Caco-2 (cell line): ENCODE data around the gene LRAT. TPM values are rescaled to one million over a fixed set of nuclear protein-coding genes. Genes with fewer than 3 reads are reported as not detected.

ENCODE experiments used
- BruUV-seq: library from RNA; stranded (reverse); fragments of 400-500 nt; replicated peaks from 2 replicates; lab custom pipeline; 2021; lab: Mats Ljungman, UMichigan
- CTCF ChIA-PET: fragments of 300-600 bp; sonication (Branson Sonifier 250); formaldehyde crosslinking; loops from one replicate; lab custom pipeline; 2022; ENCODE audit warnings: antibody characterized with exemption; lab: Charles Lee
- POLR2A ChIA-PET: fragments of 300-600 bp; sonication (Branson Sonifier 250); formaldehyde crosslinking; loops from one replicate; lab custom pipeline; 2022; ENCODE audit warnings: antibody characterized with exemption; lab: Charles Lee
- DNase-seq, 2 experiments: peaks; one replicate each; pipeline versions ENCODE4 v3.0.0 to v3.0.0-alpha.2; 2020 to 2022
- H3K27me3 ChIP-seq: replicated peaks from 2 replicates; pipeline ENCODE4 v1.6.0; 2011; ENCODE audit warnings: low read length; ENCODE audit not compliant: control insufficient read depth, insufficient read depth
- H3K36me3 ChIP-seq: 2 replicates; pipeline ENCODE4 v1.5.1; 2011; ENCODE audit warnings: low read length; ENCODE audit not compliant: control insufficient read depth, insufficient read depth
- H3K4me1 ChIP-seq: fragments of 250-450 bp; sonication (Bioruptor Pico); 2 replicates; pipeline ENCODE4 v1.5.1; 2020; ENCODE audit warnings: mild to moderate bottlenecking
- H3K4me3 ChIP-seq: 2 replicates; pipeline ENCODE4 v1.5.1; 2011; ENCODE audit warnings: low read depth, mild to moderate bottlenecking, control low read depth, low read length
- H3K9me3 ChIP-seq: fragments of 250-450 bp; sonication (Bioruptor Pico); 2 replicates; pipeline ENCODE4 v1.5.1; 2020; ENCODE audit warnings: mild to moderate bottlenecking, moderate library complexity
- H3K27ac Mint-ChIP-seq: one replicate; pipeline ENCODE4 v1.8.0; 2022; ENCODE audit warnings: mixed read lengths; ENCODE audit not compliant: unreplicated experiment
- H3K27me3 Mint-ChIP-seq: one replicate; pipeline ENCODE4 v1.8.0; 2022; ENCODE audit warnings: mixed read lengths; ENCODE audit not compliant: insufficient read depth, unreplicated experiment
- H3K36me3 Mint-ChIP-seq: one replicate; pipeline ENCODE4 v1.8.0; 2022; ENCODE audit warnings: mild to moderate bottlenecking, mixed read lengths; ENCODE audit not compliant: insufficient read depth, unreplicated experiment
- H3K4me1 Mint-ChIP-seq: one replicate; pipeline ENCODE4 v1.8.0; 2022; ENCODE audit warnings: low read depth, mixed read lengths; ENCODE audit not compliant: unreplicated experiment
- H3K4me3 Mint-ChIP-seq: one replicate; pipeline ENCODE4 v1.8.0; 2022; ENCODE audit warnings: mild to moderate bottlenecking, moderate library complexity, mixed read lengths; ENCODE audit not compliant: unreplicated experiment
- H3K9me3 Mint-ChIP-seq: one replicate; pipeline ENCODE4 v1.8.0; 2022; ENCODE audit warnings: mixed read lengths; ENCODE audit not compliant: unreplicated experiment
- CTCF ChIP-seq, 2 experiments: fragments of 200-600 bp in 1 of 2; IDR thresholded peaks; 1 replicate in 1 of 2; 2 replicates in 1 of 2; pipeline versions ENCODE4 v1.5.1 to v1.8.0; 2011 to 2022; ENCODE audit warnings: antibody characterized with exemption in 1 of 2, control low read depth in 1 of 2, inconsistent platforms in 1 of 2, low read depth in 1 of 2, low read length in 1 of 2, mild to moderate bottlenecking in 1 of 2, moderate library complexity in 1 of 2; ENCODE audit not compliant: insufficient read depth in 1 of 2, severe bottlenecking in 1 of 2, unreplicated experiment in 1 of 2
- intact Hi-C: fragments of 100-400 bp; cut with micrococcal nuclease; formaldehyde crosslinking; loops from one replicate; pipeline ENCODE4 v1.10.0; 2022; ENCODE audit not compliant: unreplicated experiment
- total RNA-seq: library from RNA; stranded (reverse); gene quantifications from 2 replicates; pipeline ENCODE4 v1.2.3, GENCODE V29; 2022

The LRAT gene
- total RNA-seq, 1 experiment from 2014 or later: 0.73 TPM

GRCh38 chr4:154744341-154744926 is 634 bp downstream of the LRAT start:
- ChIA-PET CTCF (interaction anchor here (1.0 to 1.3 kb wide), 2 partner anchors 34 to 57 kb away, joined by 4 to 5 read pairs; no protein-coding TSS in a partner anchor), POLR2A (interaction anchor here (0.6 kb wide), 1 partner anchor 196 kb away, joined by 4 read pairs; no protein-coding TSS in a partner anchor)
- no peak overlapping the region for H3K27ac Mint-ChIP-seq

GRCh38 chr4:154757713-154758112 is 13.9 kb downstream of the LRAT start:
- Mint-ChIP-seq H3K4me3 (no peak overlapping the region), H3K27ac (no peak overlapping the region), H3K27me3 (peaks cover 9% of the 10 kb centered on the region), H3K4me1 (no peaks in the 10 kb centered on the region), H3K9me3 (no peaks in the 10 kb centered on the region), H3K36me3 (no peaks in the 10 kb centered on the region)
- no peaks in the 10 kb centered on the region for H3K27me3 ChIP-seq
- ChIA-PET CTCF (no interaction called here), POLR2A (no interaction called here)
- H3K4me3 ChIP-seq: no peak overlapping the region
- no peak for TF ChIP-seq CTCF (IDR thresholded peaks at IDR 0.05; ENCODE audit: insufficient read depth in 1 of 2, low read depth in 1 of 2, low read length in 1 of 2, severe bottlenecking in 1 of 2, unreplicated experiment in 1 of 2)
- BruUV-seq: no TSS peak
- H3K4me1 ChIP-seq: no peaks in the 10 kb centered on the region
- DNase-seq: no peak
- no peaks in the 10 kb centered on the region for H3K36me3 ChIP-seq
- H3K9me3 ChIP-seq: no peaks in the 10 kb centered on the region
- intact Hi-C loops: no loop called here

More at GRCh38 chr4:154744341-154744926, 634 bp downstream of the LRAT start:
- peaks cover 10% of the 10 kb centered on the region for H3K27me3 Mint-ChIP-seq
- H3K9me3 ChIP-seq: no peaks in the 10 kb centered on the region
- H3K4me1 ChIP-seq: 0 out of 2 replicates have a peak, but pooled peaks cover 5% of the 10 kb centered on the region
- H3K4me3 ChIP-seq: peak overlapping the region; percentile 61; the same call in 1 of the 2 replicates
- intact Hi-C loops: no loop called here
- no peaks in the 10 kb centered on the region for H3K36me3 Mint-ChIP-seq
- peak in 1 of 2 experiments; percentile 15 for TF ChIP-seq CTCF (IDR thresholded peaks at IDR 0.05; ENCODE audit: insufficient read depth in 1 of 2, low read depth in 1 of 2, low read length in 1 of 2, severe bottlenecking in 1 of 2, unreplicated experiment in 1 of 2)
- H3K4me3 Mint-ChIP-seq: peak overlapping the region; percentile 95
- DNase-seq: no peak
- H3K36me3 ChIP-seq: no peaks in the 10 kb centered on the region
- no peaks in the 10 kb centered on the region for H3K9me3 Mint-ChIP-seq
- BruUV-seq: no TSS peak
- no peaks in the 10 kb centered on the region for H3K27me3 ChIP-seq
- H3K4me1 Mint-ChIP-seq: no peaks in the 10 kb centered on the region

- no peak for TF ChIP-seq CTCF (IDR thresholded peaks at IDR 0.05; ENCODE audit: insufficient read depth in 1 of 2, low read depth in 1 of 2, low read length in 1 of 2, severe bottlenecking in 1 of 2, unreplicated experiment in 1 of 2)
- H3K27me3 ChIP-seq: no peaks in the 10 kb centered on the region
- Mint-ChIP-seq H3K27me3 (peaks cover 5% of the 10 kb centered on the region), H3K36me3 (no peaks in the 10 kb centered on the region), H3K4me1 (no peaks in the 10 kb centered on the region), H3K4me3 (no peak overlapping the region), H3K9me3 (no peaks in the 10 kb centered on the region), H3K27ac (no peak overlapping the region)
- H3K9me3 ChIP-seq: no peaks in the 10 kb centered on the region
- H3K36me3 ChIP-seq: no peaks in the 10 kb centered on the region
- H3K4me1 ChIP-seq: no peaks in the 10 kb centered on the region
- intact Hi-C loops: no loop called here
- POLR2A ChIA-PET: no interaction called here
- CTCF ChIA-PET: no interaction called here
- no peak for DNase-seq
- H3K4me3 ChIP-seq: no peak overlapping the region
- BruUV-seq: no TSS peak
Measured at GRCh38 chr4:154760895-154761294, 17.1 kb downstream of the LRAT start.
